Duodenal mucosa (tissue), 2 donors: ENCODE measurements around the gene CEACAM21.
"Not testable (repeated sequence)": the region's sequence is repeated elsewhere in the genome, so short reads cannot be mapped to it uniquely, and the experiment has no call there.

ENCODE experiments used
- H3K27ac ChIP-seq: one replicate; pipeline ENCODE4 v1.7.0; 2013; ENCODE audit warnings: low read depth, low read length
- H3K27me3 ChIP-seq, 2 donors: one replicate each; pipeline ENCODE4 v1.7.0; 2013; ENCODE audit warnings: low read length in 2 of 2, control low read depth in 1 of 2; ENCODE audit not compliant: insufficient read depth in 2 of 2, control insufficient read depth in 1 of 2
- H3K36me3 ChIP-seq, 2 donors: one replicate each; pipeline ENCODE4 v1.7.0; 2013; ENCODE audit warnings: low read length in 2 of 2, control low read depth in 1 of 2; ENCODE audit not compliant: insufficient read depth in 2 of 2, control insufficient read depth in 1 of 2
- H3K4me1 ChIP-seq, 2 donors: one replicate each; pipeline ENCODE4 v1.7.0; 2013; ENCODE audit warnings: low read length in 2 of 2, control low read depth in 1 of 2; ENCODE audit not compliant: insufficient read depth in 2 of 2, control insufficient read depth in 1 of 2
- H3K4me3 ChIP-seq, 2 donors: one replicate each; pipeline ENCODE4 v1.7.0; 2013; ENCODE audit warnings: low read length in 2 of 2, low read depth in 1 of 2
- H3K9ac ChIP-seq, 2 donors: one replicate each; pipeline ENCODE4 v1.7.0; 2013; ENCODE audit warnings: low read length in 2 of 2, low read depth in 1 of 2
- H3K9me3 ChIP-seq, 2 donors: one replicate each; pipeline ENCODE4 v1.7.0; 2013; ENCODE audit warnings: low read length in 2 of 2, control low read depth in 1 of 2; ENCODE audit not compliant: control insufficient read depth in 1 of 2

The CEACAM21 gene

GRCh38 chr19:41582577-41583182 lies 6.7 kb downstream of the CEACAM21 start:
- not testable (repeated sequence) for H3K4me3 ChIP-seq, H3K4me1 ChIP-seq, H3K36me3 ChIP-seq, H3K9me3 ChIP-seq, H3K27ac ChIP-seq, H3K9ac ChIP-seq, H3K27me3 ChIP-seq

DNA sequence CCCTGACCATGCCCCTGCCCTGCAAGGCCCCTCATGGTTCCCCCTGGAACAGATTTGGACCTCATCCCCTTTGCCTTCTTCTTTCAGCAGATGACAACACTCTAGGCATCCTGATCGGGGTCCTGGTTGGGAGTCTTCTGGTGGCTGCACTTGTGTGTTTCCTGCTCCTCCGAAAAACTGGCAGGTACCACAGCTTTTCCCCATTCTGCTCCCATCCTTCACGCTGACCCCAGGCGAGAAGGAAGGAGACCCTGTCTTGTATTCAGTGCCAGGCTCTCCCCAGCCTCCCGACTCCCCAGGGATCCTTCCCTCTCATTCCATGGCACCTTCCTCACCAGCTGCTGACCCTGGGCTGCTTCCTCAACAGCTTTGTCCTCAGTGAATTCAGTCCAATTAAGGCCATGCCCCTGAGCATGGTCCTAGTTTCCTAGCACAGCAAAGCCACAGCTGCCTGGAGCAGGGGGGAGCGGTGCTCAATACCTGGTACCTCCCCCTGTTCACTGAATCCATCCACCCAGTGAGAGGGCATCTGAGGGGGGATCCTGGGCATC lies 8.4 kb downstream of the CEACAM21 start:
- H3K36me3 ChIP-seq, result no peaks in the 10 kb centered on the region

GRCh38 chr19:41584931-41585330 lies 9.0 kb downstream of the CEACAM21 start:
- Histone ChIP-seq H3K9me3 (peaks cover 7 to 10% of the 10 kb centered on the region in 2 donors), H3K27ac (no peak overlapping the region), H3K36me3 (no peaks in the 10 kb centered on the region), H3K4me1 (no peaks in the 10 kb centered on the region), H3K27me3 (no peaks in the 10 kb centered on the region), H3K4me3 (no peak overlapping the region), H3K9ac (no peak overlapping the region)

More for the DNA sequence above, 8.4 kb downstream of the CEACAM21 start:
- Histone ChIP-seq H3K4me3 (no peak overlapping the region), H3K9ac (no peak overlapping the region), H3K9me3 (peaks cover 7 to 10% of the 10 kb centered on the region in 2 donors), H3K4me1 (no peaks in the 10 kb centered on the region), H3K27me3 (no peaks in the 10 kb centered on the region), H3K27ac (no peak overlapping the region)

DNA sequence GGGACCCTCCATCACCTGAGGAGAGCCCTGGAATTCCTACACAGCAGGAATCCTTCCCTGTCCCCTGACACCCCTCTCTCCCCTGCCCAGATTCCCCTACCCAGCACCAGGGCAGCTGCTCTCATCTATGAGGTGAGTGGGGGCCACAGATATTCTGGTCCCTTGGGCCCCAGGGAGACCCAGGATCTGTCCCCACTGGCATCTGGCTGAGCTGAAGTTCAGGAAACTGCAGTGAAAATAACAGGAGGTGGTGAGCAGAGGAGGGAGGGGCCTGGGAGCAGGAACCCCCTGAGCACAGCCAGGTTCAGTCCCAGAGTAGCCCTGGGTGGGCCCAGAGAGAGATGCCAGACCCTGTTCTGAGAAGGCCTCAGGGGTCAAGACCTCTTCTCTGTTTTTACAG lies 10.1 kb downstream of the CEACAM21 start:
- Histone ChIP-seq H3K9me3 (peaks cover 7 to 10% of the 10 kb centered on the region in 2 donors), H3K27me3 (no peaks in the 10 kb centered on the region)

DNA sequence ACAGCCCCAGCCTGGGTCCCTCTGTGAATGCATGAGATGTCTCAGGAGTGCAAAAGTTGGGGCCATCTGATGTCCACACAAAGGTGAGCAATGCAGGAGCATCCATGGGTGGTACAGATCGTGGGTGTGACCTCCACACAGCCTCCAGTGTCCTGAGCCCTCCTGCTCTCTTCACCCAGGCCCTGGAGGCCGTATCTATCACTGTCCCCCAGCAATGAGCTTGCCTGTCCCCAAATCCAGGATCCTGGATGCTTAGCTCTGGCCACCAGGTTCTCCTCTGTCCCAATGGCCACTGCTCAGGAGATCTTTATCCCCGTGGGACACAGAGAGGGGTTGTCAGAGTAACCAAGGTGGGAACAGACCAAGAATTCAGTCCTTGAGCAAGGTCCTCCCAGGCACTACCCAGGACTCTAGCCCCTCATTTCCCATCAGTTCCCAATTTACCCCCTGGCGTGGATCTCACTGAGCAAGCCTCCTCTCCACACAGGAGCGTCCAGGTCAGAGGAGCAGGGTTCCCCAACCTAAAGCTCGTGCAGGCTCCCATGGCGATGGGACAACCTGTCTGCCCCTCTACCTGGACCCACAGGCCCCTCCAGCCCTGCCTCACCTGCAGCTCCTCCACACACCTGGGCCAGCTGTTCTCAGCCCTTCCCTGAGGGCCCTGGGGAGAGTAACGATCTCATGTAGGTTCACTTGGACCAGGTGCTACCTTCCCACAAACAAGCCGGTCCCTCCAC lies 11.3 kb downstream of the CEACAM21 start:
- Histone ChIP-seq H3K4me1 (no peaks in the 10 kb centered on the region), H3K4me3 (no peak overlapping the region), H3K9ac (no peak overlapping the region), H3K27me3 (no peaks in the 10 kb centered on the region), H3K27ac (no peak overlapping the region), H3K36me3 (no peaks in the 10 kb centered on the region), H3K9me3 (peaks cover 3 to 5% of the 10 kb centered on the region in 2 donors)

More for the DNA sequence above, 10.1 kb downstream of the CEACAM21 start:
- Histone ChIP-seq H3K4me1 (no peaks in the 10 kb centered on the region), H3K9ac (no peak overlapping the region), H3K27ac (no peak overlapping the region), H3K36me3 (no peaks in the 10 kb centered on the region), H3K4me3 (no peak overlapping the region)

DNA sequence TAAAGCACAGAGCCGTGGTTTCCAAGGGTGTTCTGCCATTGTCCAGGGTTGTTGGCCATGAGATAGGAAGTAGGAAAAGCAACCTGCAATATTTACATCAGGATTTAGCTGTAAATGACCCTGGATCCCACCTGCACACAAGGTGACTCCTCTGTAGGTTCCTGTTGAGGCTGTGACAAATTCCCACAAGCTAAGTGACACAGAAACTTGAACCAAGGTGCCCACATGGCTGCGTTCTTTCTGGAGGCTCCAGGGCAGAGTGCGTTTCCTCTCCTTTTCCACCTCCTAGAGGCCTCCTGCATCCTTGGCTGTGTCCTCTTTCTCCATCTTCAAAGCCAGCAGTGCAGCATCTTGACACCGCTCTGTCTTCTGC lies 11.9 kb downstream of the CEACAM21 start:
- no peak overlapping the region for H3K4me3 ChIP-seq
- no peaks in the 10 kb centered on the region for H3K9me3 ChIP-seq
- no peak overlapping the region for H3K27ac ChIP-seq
- H3K27me3 ChIP-seq, result no peaks in the 10 kb centered on the region
- H3K9ac ChIP-seq, result no peak overlapping the region
- no peaks in the 10 kb centered on the region for H3K4me1 ChIP-seq
- no peaks in the 10 kb centered on the region for H3K36me3 ChIP-seq

GRCh38 chr19:41588497-41589209 lies 12.7 kb downstream of the CEACAM21 start:
- Histone ChIP-seq H3K4me1 (no peaks in the 10 kb centered on the region), H3K9ac (no peak overlapping the region), H3K27ac (no peak overlapping the region), H3K36me3 (no peaks in the 10 kb centered on the region), H3K9me3 (no peaks in the 10 kb centered on the region), H3K4me3 (no peak overlapping the region), H3K27me3 (no peaks in the 10 kb centered on the region)

GRCh38 chr19:41589371-41589770 lies 13.4 kb downstream of the CEACAM21 start:
- Histone ChIP-seq H3K27me3 (no peaks in the 10 kb centered on the region), H3K36me3 (no peaks in the 10 kb centered on the region), H3K4me3 (no peak overlapping the region), H3K27ac (no peak overlapping the region), H3K9me3 (no peaks in the 10 kb centered on the region), H3K9ac (no peak overlapping the region), H3K4me1 (no peaks in the 10 kb centered on the region)

GRCh38 chr19:41590936-41591335 lies 15.0 kb downstream of the CEACAM21 start:
- no peaks in the 10 kb centered on the region for H3K9me3 ChIP-seq
- no peak overlapping the region for H3K27ac ChIP-seq
- no peaks in the 10 kb centered on the region for H3K36me3 ChIP-seq
- H3K4me1 ChIP-seq, result no peaks in the 10 kb centered on the region
- no peak overlapping the region for H3K4me3 ChIP-seq
- no peak overlapping the region for H3K9ac ChIP-seq
- no peaks in the 10 kb centered on the region for H3K27me3 ChIP-seq

GRCh38 chr19:41591951-41592562 lies 16.1 kb downstream of the CEACAM21 start:
- H3K27ac ChIP-seq, result no peak overlapping the region
- no peaks in the 10 kb centered on the region for H3K9me3 ChIP-seq
- H3K27me3 ChIP-seq, result peaks cover 0 to 10% of the 10 kb centered on the region in 2 donors
- no peaks in the 10 kb centered on the region for H3K36me3 ChIP-seq
- H3K9ac ChIP-seq, result no peak overlapping the region
- H3K4me1 ChIP-seq, result no peaks in the 10 kb centered on the region
- no peak overlapping the region for H3K4me3 ChIP-seq
